22Rv1 (cell line): Measurements from ENCODE around the gene CHRNB2.

Source experiments
- H3K27ac ChIP-seq: fragments of 450-650 bp; 2 replicates; pipeline ENCODE4 v1.5.1; 2017
- ZFX ChIP-seq: fragments of 450-650 bp; IDR thresholded peaks from 2 replicates; pipeline ENCODE4 v1.6.1; 2017; ENCODE audit warnings: antibody characterized with exemption, borderline replicate concordance
- TF ChIP-seq, protein P1 (sequence below): fragments of 450-650 bp; IDR thresholded peaks from 2 replicates; pipeline ENCODE4 v1.5.1; 2017; ENCODE audit warnings: mild to moderate bottlenecking

The CHRNB2 gene

GRCh38 chr1:154595621-154596020, 28.0 kb downstream of the CHRNB2 start:
- TF ChIP-seq ZFX: no peak
- TF ChIP-seq, protein P1, sequence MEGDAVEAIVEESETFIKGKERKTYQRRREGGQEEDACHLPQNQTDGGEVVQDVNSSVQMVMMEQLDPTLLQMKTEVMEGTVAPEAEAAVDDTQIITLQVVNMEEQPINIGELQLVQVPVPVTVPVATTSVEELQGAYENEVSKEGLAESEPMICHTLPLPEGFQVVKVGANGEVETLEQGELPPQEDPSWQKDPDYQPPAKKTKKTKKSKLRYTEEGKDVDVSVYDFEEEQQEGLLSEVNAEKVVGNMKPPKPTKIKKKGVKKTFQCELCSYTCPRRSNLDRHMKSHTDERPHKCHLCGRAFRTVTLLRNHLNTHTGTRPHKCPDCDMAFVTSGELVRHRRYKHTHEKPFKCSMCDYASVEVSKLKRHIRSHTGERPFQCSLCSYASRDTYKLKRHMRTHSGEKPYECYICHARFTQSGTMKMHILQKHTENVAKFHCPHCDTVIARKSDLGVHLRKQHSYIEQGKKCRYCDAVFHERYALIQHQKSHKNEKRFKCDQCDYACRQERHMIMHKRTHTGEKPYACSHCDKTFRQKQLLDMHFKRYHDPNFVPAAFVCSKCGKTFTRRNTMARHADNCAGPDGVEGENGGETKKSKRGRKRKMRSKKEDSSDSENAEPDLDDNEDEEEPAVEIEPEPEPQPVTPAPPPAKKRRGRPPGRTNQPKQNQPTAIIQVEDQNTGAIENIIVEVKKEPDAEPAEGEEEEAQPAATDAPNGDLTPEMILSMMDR: no peak
- H3K27ac ChIP-seq: no peak overlapping the region

DNA sequence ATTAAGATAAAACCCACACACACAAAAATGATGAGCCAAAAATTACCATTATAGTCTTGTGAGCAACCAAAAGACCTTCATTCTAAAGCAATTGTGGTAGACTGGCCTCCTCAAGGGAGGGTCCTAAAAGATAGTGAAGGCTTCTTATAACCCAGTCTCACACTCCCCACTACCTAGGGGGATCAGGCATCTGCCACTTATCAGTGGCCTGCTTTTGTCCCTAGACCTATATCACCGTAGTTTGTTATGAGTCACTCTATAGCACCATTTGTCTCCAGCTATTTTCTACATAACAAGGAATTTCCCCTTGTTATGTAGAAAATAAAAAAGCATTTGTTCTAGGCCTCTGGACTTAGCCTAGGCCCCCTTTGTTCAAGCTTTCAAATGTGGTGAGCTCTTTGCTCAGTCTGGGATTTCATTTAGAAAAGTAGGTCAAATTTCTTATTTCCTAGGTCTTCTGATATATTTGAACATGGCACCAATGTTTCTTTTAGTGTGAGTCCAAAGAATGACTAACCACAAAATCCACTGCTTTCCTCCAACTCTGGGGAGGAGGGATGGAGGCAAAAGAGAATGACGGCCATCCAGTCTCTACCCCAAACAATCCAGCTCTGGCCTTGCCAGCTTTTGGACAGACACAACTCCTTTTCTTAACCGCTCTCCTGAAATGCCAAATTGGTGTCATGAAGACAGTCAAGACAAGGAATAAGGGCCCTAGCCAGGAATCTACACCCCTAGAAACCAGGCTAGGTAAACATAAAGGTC, 31.5 kb downstream of the CHRNB2 start:
- H3K27ac ChIP-seq: no peak overlapping the region
- TF ChIP-seq, protein P1: no peak
- TF ChIP-seq ZFX: no peak

- TF ChIP-seq, protein P1: no peak
- TF ChIP-seq ZFX: no peak
- H3K27ac ChIP-seq: no peak overlapping the region
Observed at GRCh38 chr1:154599658-154600057, 32.1 kb downstream of the CHRNB2 start.

- no peak for TF ChIP-seq ZFX
- TF ChIP-seq, protein P1: no peak
- H3K27ac ChIP-seq: no peak overlapping the region
Observed at GRCh38 chr1:154603317-154603716, 35.7 kb downstream of the CHRNB2 start.

GRCh38 chr1:154605534-154605933, 38.0 kb downstream of the CHRNB2 start:
- no peak for TF ChIP-seq ZFX
- TF ChIP-seq, protein P1: no peak
- no peak overlapping the region for H3K27ac ChIP-seq

DNA sequence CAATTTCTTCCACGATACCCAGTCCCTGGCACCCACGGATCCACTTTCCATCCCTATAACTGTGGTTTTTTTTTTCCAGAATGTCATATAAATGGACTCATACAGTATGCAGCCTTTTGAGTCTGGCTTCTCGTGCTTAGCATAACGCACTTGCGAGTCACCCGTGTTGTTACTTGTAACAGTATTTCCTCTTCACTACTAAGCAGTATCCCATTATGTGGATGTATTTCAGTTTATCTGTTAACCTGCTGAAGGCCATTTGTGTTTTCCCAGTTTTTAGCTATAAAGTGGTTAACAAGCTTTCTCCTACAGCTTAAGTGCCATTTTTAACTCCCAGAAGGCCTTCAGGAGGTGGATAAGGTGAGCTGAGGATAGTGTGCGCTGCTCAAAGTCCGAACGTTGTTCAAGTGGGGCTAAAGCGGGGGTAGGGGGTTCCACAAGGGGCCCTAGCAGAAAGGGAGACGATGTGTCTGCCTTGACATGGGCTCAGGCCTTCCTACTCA, 39.6 kb downstream of the CHRNB2 start:
- H3K27ac ChIP-seq: peak overlapping the region; percentile 91
- no peak for TF ChIP-seq ZFX
- TF ChIP-seq, protein P1: no peak
